ENCODE data around the gene ALOX12B. TPM values are rescaled to one million over a fixed set of nuclear protein-coding genes. Genes with fewer than 3 reads are reported as not detected.
"Not testable (repeated sequence)": the region's sequence is repeated elsewhere in the genome, so short reads cannot be mapped to it uniquely, and the experiment has no call there.

The ALOX12B gene
- total RNA-seq, 2 experiments from 2014 or later, result 0.20 to 0.38 TPM

- ChIA-PET POLR2A (interaction anchor here (0.9 to 1.3 kb wide), 5 partner anchors 14 to 257 kb away, joined by 3 to 7 read pairs (median 4); partner anchors contain the start of genes CNTROB and TRAPPC1), CTCF (interaction anchor here (0.5 to 3.1 kb wide), 29 partner anchors 9 to 298 kb away, joined by 3 to 28 read pairs (median 4); partner anchors contain the start of genes CYB5D1, GUCY2D, NAA38 and RNF227)
- no peak for DNase-seq
- Mint-ChIP-seq H3K9me3 (no peaks in the 10 kb centered on the region), H3K4me1 (no peaks in the 10 kb centered on the region), H3K27ac (no peak overlapping the region), H3K4me3 (no peak overlapping the region), H3K36me3 (ENCODE audit: low read depth) (no peaks in the 10 kb centered on the region), H3K27me3 (peaks cover 31% of the 10 kb centered on the region)
Observed at GRCh38 chr17:8041979-8042378, 45.5 kb downstream of the ALOX12B start.

- DNase-seq, result peak; percentile 54
- H3K36me3 Mint-ChIP-seq (ENCODE audit: low read depth), result no peaks in the 10 kb centered on the region
- ChIA-PET POLR2A (interaction anchor here (0.9 to 1.3 kb wide), 6 partner anchors 15 to 256 kb away, joined by 3 to 7 read pairs (median 4); partner anchors contain the start of genes CNTROB, NAA38 and TRAPPC1), CTCF (interaction anchor here (0.5 to 3.1 kb wide), 32 partner anchors 9 to 298 kb away, joined by 3 to 28 read pairs (median 4); partner anchors contain the start of genes CYB5D1, GUCY2D, NAA38 and RNF227)
- no peaks in the 10 kb centered on the region for H3K4me1 Mint-ChIP-seq
- H3K27ac Mint-ChIP-seq, result no peak overlapping the region
- no peaks in the 10 kb centered on the region for H3K9me3 Mint-ChIP-seq
- peaks cover 31% of the 10 kb centered on the region for H3K27me3 Mint-ChIP-seq
- no peak overlapping the region for H3K4me3 Mint-ChIP-seq
Observed at GRCh38 chr17:8041249-8041928, 46.1 kb downstream of the ALOX12B start.

GRCh38 chr17:8039611-8040168 is 47.8 kb downstream of the ALOX12B start:
- DNase-seq, result no peak
- H3K27me3 Mint-ChIP-seq, result peaks cover 37% of the 10 kb centered on the region
- ChIA-PET POLR2A (no interaction called here), CTCF (no interaction called here)
- no peaks in the 10 kb centered on the region for H3K36me3 Mint-ChIP-seq (ENCODE audit: low read depth)
- no peak overlapping the region for H3K27ac Mint-ChIP-seq
- no peaks in the 10 kb centered on the region for H3K4me1 Mint-ChIP-seq
- no peak overlapping the region for H3K4me3 Mint-ChIP-seq
- H3K9me3 Mint-ChIP-seq, result no peaks in the 10 kb centered on the region

GRCh38 chr17:8038954-8039610 is 48.4 kb downstream of the ALOX12B start, which contains the start of gene ALOX15B:
ALOX15B (plus strand) TSS chr17:8039059; CDS start chr17:8039156, 97 bp downstream.
- Mint-ChIP-seq H3K27ac (no peak within 1 kb of the TSS), H3K27me3 (peaks cover 43% of the 10 kb centered on the region), H3K9me3 (no peaks in the 10 kb centered on the region), H3K36me3 (ENCODE audit: low read depth) (no peaks in the 10 kb centered on the region), H3K4me3 (no peak within 1 kb of the TSS), H3K4me1 (no peaks in the 10 kb centered on the region)
- DNase-seq, result no peak
- ChIA-PET POLR2A (no interaction called here), CTCF (no interaction called here)

GRCh38 chr17:8032442-8032841 is 55.1 kb downstream of the ALOX12B start:
- no peak for DNase-seq
- Mint-ChIP-seq H3K27ac (no peak overlapping the region), H3K9me3 (no peaks in the 10 kb centered on the region), H3K27me3 (peaks cover 41% of the 10 kb centered on the region), H3K4me1 (no peaks in the 10 kb centered on the region), H3K36me3 (ENCODE audit: low read depth) (no peaks in the 10 kb centered on the region), H3K4me3 (no peak overlapping the region)
- POLR2A ChIA-PET, result no interaction called here
- CTCF ChIA-PET, result interaction anchor here (0.6 kb wide), 1 partner anchor 87 kb away, joined by 5 read pairs; no protein-coding TSS in a partner anchor

- peaks cover 44% of the 10 kb centered on the region for H3K27me3 Mint-ChIP-seq
- CTCF ChIA-PET, result interaction anchor here (0.6 to 1.1 kb wide), 2 partner anchors 47 to 87 kb away, joined by 3 to 5 read pairs; no protein-coding TSS in a partner anchor
- DNase-seq, result no peak
- no peaks in the 10 kb centered on the region for H3K9me3 Mint-ChIP-seq
- no peaks in the 10 kb centered on the region for H3K4me1 Mint-ChIP-seq
- no peak overlapping the region for H3K4me3 Mint-ChIP-seq
- H3K27ac Mint-ChIP-seq, result no peak overlapping the region
- POLR2A ChIA-PET, result no interaction called here
- H3K36me3 Mint-ChIP-seq (ENCODE audit: low read depth), result no peaks in the 10 kb centered on the region
Observed at GRCh38 chr17:8031950-8032349, 55.6 kb downstream of the ALOX12B start.

- ChIA-PET POLR2A (interaction anchor here (0.6 kb wide), 1 partner anchor 379 kb away, joined by 3 read pairs; no protein-coding TSS in a partner anchor), CTCF (interaction anchor here (1.1 kb wide), 1 partner anchor 48 kb away, joined by 3 read pairs; no protein-coding TSS in a partner anchor)
- Mint-ChIP-seq H3K27me3 (peaks cover 46% of the 10 kb centered on the region), H3K4me3 (no peak overlapping the region), H3K4me1 (no peaks in the 10 kb centered on the region), H3K9me3 (no peaks in the 10 kb centered on the region), H3K27ac (no peak overlapping the region), H3K36me3 (ENCODE audit: low read depth) (no peaks in the 10 kb centered on the region)
- DNase-seq, result no peak
Observed at GRCh38 chr17:8031261-8031661, 56.3 kb downstream of the ALOX12B start.

- no peak overlapping the region for H3K27ac Mint-ChIP-seq
- ChIA-PET POLR2A (no interaction called here), CTCF (interaction anchor here (0.7 kb wide), 1 partner anchor 76 kb away, joined by 3 read pairs; no protein-coding TSS in a partner anchor)
- no peak overlapping the region for H3K4me3 Mint-ChIP-seq
- H3K4me1 Mint-ChIP-seq, result no peaks in the 10 kb centered on the region
- no peaks in the 10 kb centered on the region for H3K36me3 Mint-ChIP-seq (ENCODE audit: low read depth)
- H3K9me3 Mint-ChIP-seq, result no peaks in the 10 kb centered on the region
- peaks cover 38% of the 10 kb centered on the region for H3K27me3 Mint-ChIP-seq
- no peak for DNase-seq
Observed at GRCh38 chr17:8029121-8029520, 58.4 kb downstream of the ALOX12B start.

- no peak for DNase-seq
- Mint-ChIP-seq H3K4me1 (no peaks in the 10 kb centered on the region), H3K27ac (no peak overlapping the region), H3K9me3 (no peaks in the 10 kb centered on the region), H3K36me3 (ENCODE audit: low read depth) (no peaks in the 10 kb centered on the region), H3K4me3 (no peak overlapping the region), H3K27me3 (peaks cover 34% of the 10 kb centered on the region)
- POLR2A ChIA-PET, result no interaction called here
- CTCF ChIA-PET, result interaction anchor here (0.7 to 1.7 kb wide), 3 partner anchors 8 to 48 kb away, joined by 3 to 6 read pairs (median 3); no protein-coding TSS in a partner anchor
Observed at GRCh38 chr17:8025176-8025911, 62.2 kb downstream of the ALOX12B start.

GRCh38 chr17:8024161-8024560 is 63.4 kb downstream of the ALOX12B start:
- POLR2A ChIA-PET, result not testable (repeated sequence)

More at GRCh38 chr17:8024161-8024560, 63.4 kb downstream of the ALOX12B start:
- H3K4me3 Mint-ChIP-seq; H3K27ac Mint-ChIP-seq; DNase-seq; H3K4me1 Mint-ChIP-seq; H3K9me3 Mint-ChIP-seq; H3K36me3 Mint-ChIP-seq (ENCODE audit: low read depth): not testable (repeated sequence)
- H3K27me3 Mint-ChIP-seq, result peaks cover 38% of the 10 kb centered on the region
- CTCF ChIA-PET, result interaction anchor here (0.9 kb wide), 1 partner anchor 17 kb away, joined by 3 read pairs; no protein-coding TSS in a partner anchor

Data from activated CD4-positive, alpha-beta memory T cell treated with anti-CD3 and anti-CD28 coated beads, Interleukin-2, amount 10 ng/mL, durations not matched to agents 7 days and 5 days (primary cell).